ENCODE measurements around the gene OR51B2.
"Not testable (repeated sequence)": the region's sequence is repeated elsewhere in the genome, so short reads cannot be mapped to it uniquely, and the experiment has no call there.

- not testable (repeated sequence) for TF ChIP-seq CTCF (optimal IDR thresholded peaks at IDR 0.05 in 1 of 3, IDR thresholded peaks at IDR 0.05 in 1 of 3, conservative IDR thresholded peaks at IDR 0.05 in 1 of 3; ENCODE audit: extremely low read depth in 1 of 3, insufficient read depth in 2 of 3, low read length in 3 of 3); EZH2 (IDR thresholded peaks at IDR 0.05; ENCODE audit: low read length)
These were observed 29.6 kb downstream of the OR51B2 start for GRCh38 chr11:5294342-5294995.

Measured in keratinocyte (primary cell).